GM21367 (cell line): ENCODE measurements around the gene STX8.

Experiments used
- ATAC-seq: cut with Tn5 transposase; IDR thresholded peaks from one replicate; pipeline ENCODE4 v1.9.1; 2021; ENCODE audit not compliant: unreplicated experiment

Gene STX8

GRCh38 chr17:9242983-9243382, 332.6 kb downstream of the STX8 start:
- ATAC-seq = no peak

GRCh38 chr17:9242497-9242881, 333.1 kb downstream of the STX8 start:
- ATAC-seq = no peak

- ATAC-seq = no peak
Observed at GRCh38 chr17:9241774-9242496, 333.7 kb downstream of the STX8 start.

- ATAC-seq = no peak
Observed at GRCh38 chr17:9241371-9241712, 334.3 kb downstream of the STX8 start.

GRCh38 chr17:9240659-9241370, 334.8 kb downstream of the STX8 start:
- no peak for ATAC-seq

GRCh38 chr17:9239793-9240658, 335.6 kb downstream of the STX8 start:
- ATAC-seq = no peak

- ATAC-seq = no peak
Observed at GRCh38 chr17:9239246-9239792, 336.3 kb downstream of the STX8 start.

GRCh38 chr17:9238340-9239245, 337.0 kb downstream of the STX8 start:
- no peak for ATAC-seq

- ATAC-seq = no peak
Observed at GRCh38 chr17:9237661-9238301, 337.8 kb downstream of the STX8 start.

GRCh38 chr17:9237053-9237410, 338.6 kb downstream of the STX8 start:
- no peak for ATAC-seq

GRCh38 chr17:9236286-9237052, 339.2 kb downstream of the STX8 start:
- no peak for ATAC-seq

GRCh38 chr17:9235346-9235745, 340.3 kb downstream of the STX8 start:
- no peak for ATAC-seq

- ATAC-seq = no peak
Observed at GRCh38 chr17:9234389-9234945, 341.2 kb downstream of the STX8 start.

- no peak for ATAC-seq
Observed at GRCh38 chr17:9233761-9234160, 341.9 kb downstream of the STX8 start.

GRCh38 chr17:9233271-9233599, 342.4 kb downstream of the STX8 start:
- no peak for ATAC-seq

- ATAC-seq = no peak
Observed at GRCh38 chr17:9232591-9233270, 342.9 kb downstream of the STX8 start.

- no peak for ATAC-seq
Observed at GRCh38 chr17:9232155-9232475, 343.5 kb downstream of the STX8 start.

- no peak for ATAC-seq
Observed at GRCh38 chr17:9231449-9232154, 344.0 kb downstream of the STX8 start.
